Karpas-422 (cell line): ENCODE results near the gene USH2A. TPM values are rescaled to one million over a fixed set of nuclear protein-coding genes. Genes with fewer than 3 reads are reported as not detected.

ENCODE experiments used
- DNase-seq: peaks from one replicate; pipeline ENCODE4 v3.0.0-alpha.2; 2015
- H2AFZ ChIP-seq: fragments of 200-600 bp; sonication (generic); 2 replicates; pipeline ENCODE4 v1.6.1; 2014; ENCODE audit warnings: antibody characterized with exemption, low read length, mixed read lengths
- H3K27ac ChIP-seq: fragments of 200-600 bp; sonication (generic); 2 replicates; pipeline ENCODE4 v1.5.1; 2014; ENCODE audit warnings: mild to moderate bottlenecking, low read length, moderate library complexity
- H3K27me3 ChIP-seq: fragments of 200-600 bp; sonication (generic); 2 replicates; pipeline ENCODE4 v1.6.1; 2014; ENCODE audit warnings: low read length, mixed read lengths
- H3K36me3 ChIP-seq: fragments of 200-600 bp; sonication (generic); 2 replicates; pipeline ENCODE4 v1.6.1; 2014; ENCODE audit warnings: low read length, mixed read lengths; ENCODE audit not compliant: insufficient read depth
- H3K4me1 ChIP-seq: fragments of 200-600 bp; sonication (generic); 2 replicates; pipeline ENCODE4 v1.6.1; 2014; ENCODE audit warnings: mild to moderate bottlenecking, low read length, mixed read lengths
- H3K4me2 ChIP-seq: fragments of 200-600 bp; sonication (generic); 2 replicates; pipeline ENCODE4 v1.6.1; 2014; ENCODE audit warnings: low read length, low read depth, mild to moderate bottlenecking; ENCODE audit not compliant: poor library complexity, severe bottlenecking
- H3K4me3 ChIP-seq: fragments of 200-600 bp; sonication (generic); 2 replicates; pipeline ENCODE4 v1.5.1; 2014; ENCODE audit warnings: mild to moderate bottlenecking, antibody characterized with exemption, low read length, mixed read lengths
- H3K79me2 ChIP-seq: fragments of 200-600 bp; sonication (generic); 2 replicates; pipeline ENCODE4 v1.6.1; 2014; ENCODE audit warnings: mild to moderate bottlenecking, low read length, mixed read lengths
- H3K9ac ChIP-seq: fragments of 200-600 bp; sonication (generic); 2 replicates; pipeline ENCODE4 v1.6.0; 2014; ENCODE audit warnings: low read length
- H3K9me2 ChIP-seq: fragments of 200-600 bp; sonication (generic), shearing (Covaris generic); replicated peaks from 2 replicates; pipeline ENCODE4 v1.6.0; 2014; ENCODE audit warnings: mild to moderate bottlenecking, low read length, moderate library complexity; ENCODE audit not compliant: insufficient read depth
- H3K9me3 ChIP-seq: fragments of 300-700, 200-600 bp; sonication (generic); 2 replicates; pipeline ENCODE4 v1.6.1; 2014; ENCODE audit warnings: low read length, mixed read lengths
- H4K20me1 ChIP-seq: fragments of 200-600 bp; sonication (generic); 2 replicates; pipeline ENCODE4 v1.6.1; 2014; ENCODE audit warnings: mild to moderate bottlenecking, antibody characterized with exemption, low read length, low read depth; ENCODE audit not compliant: insufficient read depth
- total RNA-seq: library from RNA; depleted of rRNA; stranded (reverse); fragments of >200 nt; shearing (Covaris generic); gene quantifications from 2 replicates; pipeline ENCODE4 v1.2.3, GENCODE V29; 2014; ENCODE audit warnings: low replicate concordance

Gene USH2A
- total RNA-seq, 1 experiment from 2014 or later: not detected

DNA sequence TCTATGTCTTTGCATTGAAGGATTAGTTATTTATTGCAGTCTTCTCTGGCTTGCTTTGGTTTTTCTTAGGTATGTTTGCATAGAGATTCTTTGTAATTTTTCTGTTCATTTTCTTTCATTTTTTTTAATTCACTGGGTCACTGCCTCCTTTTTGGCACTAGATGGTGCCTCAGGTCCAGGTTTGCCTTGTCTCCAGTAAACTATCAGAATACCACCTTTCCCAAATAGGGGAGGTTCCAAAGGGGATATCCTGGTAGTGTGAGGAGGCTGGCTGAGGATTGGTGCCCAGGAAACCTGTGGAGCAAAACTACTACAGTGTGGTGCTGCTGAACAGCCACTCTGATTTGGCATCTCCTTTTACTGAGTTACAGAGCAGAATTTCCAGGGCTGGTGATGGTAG is 599.0 kb downstream of the USH2A start:
- Histone ChIP-seq H3K9me2 (no peaks in the 10 kb centered on the region), H3K79me2 (no peaks in the 10 kb centered on the region), H3K4me2 (no peak overlapping the region), H3K4me3 (no peak overlapping the region), H3K27me3 (no peaks in the 10 kb centered on the region), H3K9ac (no peak overlapping the region), H4K20me1 (no peaks in the 10 kb centered on the region), H3K9me3 (peaks cover 10% of the 10 kb centered on the region), H3K27ac (no peak overlapping the region), H2AFZ (no peak overlapping the region), H3K4me1 (no peaks in the 10 kb centered on the region), H3K36me3 (no peaks in the 10 kb centered on the region)
- DNase-seq: no peak

DNA sequence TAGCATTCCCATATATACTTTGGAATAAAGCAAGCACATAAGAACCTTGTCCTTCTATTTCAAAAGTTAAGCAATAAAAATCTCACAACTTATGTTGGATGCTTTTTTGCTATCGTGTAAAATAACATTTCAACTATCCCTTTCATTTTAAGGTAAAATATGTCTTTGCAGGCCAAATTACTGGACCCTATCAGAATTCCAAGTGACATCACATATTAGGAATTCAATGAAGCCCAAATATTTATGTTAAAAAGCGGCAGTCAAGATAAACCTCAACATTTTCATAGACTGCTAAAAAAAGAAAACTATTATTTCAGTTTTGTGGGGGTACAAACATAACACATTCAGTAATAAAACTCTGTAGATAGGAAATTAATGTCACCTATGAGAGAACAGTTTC is 604.1 kb downstream of the USH2A start:
- no peak overlapping the region for H2AFZ ChIP-seq
- H3K36me3 ChIP-seq: no peaks in the 10 kb centered on the region
- peaks cover 7% of the 10 kb centered on the region for H3K9me3 ChIP-seq
- no peak overlapping the region for H3K9ac ChIP-seq
- no peak for DNase-seq
- H3K9me2 ChIP-seq: no peaks in the 10 kb centered on the region
- H4K20me1 ChIP-seq: no peaks in the 10 kb centered on the region
- H3K4me3 ChIP-seq: no peak overlapping the region
- no peak overlapping the region for H3K4me2 ChIP-seq
- H3K4me1 ChIP-seq: no peaks in the 10 kb centered on the region
- H3K79me2 ChIP-seq: no peaks in the 10 kb centered on the region
- H3K27me3 ChIP-seq: no peaks in the 10 kb centered on the region
- no peak overlapping the region for H3K27ac ChIP-seq

DNA sequence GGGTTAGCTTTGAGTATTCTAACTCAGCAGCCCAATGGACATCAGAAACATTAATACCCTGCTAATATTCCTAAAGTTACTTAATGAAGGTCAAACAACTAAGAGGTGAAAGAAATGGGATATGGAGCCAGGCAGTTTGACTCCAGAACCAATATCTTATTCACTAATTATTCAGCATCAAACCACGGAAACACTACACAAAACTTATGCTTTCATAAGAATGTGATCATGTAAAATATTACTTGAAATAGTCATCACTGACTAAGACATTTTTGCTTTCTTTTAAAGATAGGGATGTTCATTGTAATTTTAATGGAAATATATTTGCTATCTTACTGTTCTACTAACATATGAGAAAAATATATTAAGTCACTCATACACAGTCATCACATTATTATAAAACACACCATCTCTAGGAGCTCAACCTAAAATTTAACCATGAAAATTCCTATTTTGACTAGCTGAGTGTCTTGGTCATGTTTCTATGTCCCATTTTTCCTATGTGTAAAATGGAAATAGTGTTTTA is 615.3 kb downstream of the USH2A start:
- Histone ChIP-seq H3K4me3 (no peak overlapping the region), H4K20me1 (no peaks in the 10 kb centered on the region), H3K9me2 (no peaks in the 10 kb centered on the region), H3K36me3 (no peaks in the 10 kb centered on the region), H3K4me1 (no peaks in the 10 kb centered on the region), H3K79me2 (no peaks in the 10 kb centered on the region), H3K4me2 (no peak overlapping the region), H3K9ac (no peak overlapping the region), H3K9me3 (peaks cover 15% of the 10 kb centered on the region), H3K27ac (no peak overlapping the region), H2AFZ (no peak overlapping the region), H3K27me3 (no peaks in the 10 kb centered on the region)
- no peak for DNase-seq

DNA sequence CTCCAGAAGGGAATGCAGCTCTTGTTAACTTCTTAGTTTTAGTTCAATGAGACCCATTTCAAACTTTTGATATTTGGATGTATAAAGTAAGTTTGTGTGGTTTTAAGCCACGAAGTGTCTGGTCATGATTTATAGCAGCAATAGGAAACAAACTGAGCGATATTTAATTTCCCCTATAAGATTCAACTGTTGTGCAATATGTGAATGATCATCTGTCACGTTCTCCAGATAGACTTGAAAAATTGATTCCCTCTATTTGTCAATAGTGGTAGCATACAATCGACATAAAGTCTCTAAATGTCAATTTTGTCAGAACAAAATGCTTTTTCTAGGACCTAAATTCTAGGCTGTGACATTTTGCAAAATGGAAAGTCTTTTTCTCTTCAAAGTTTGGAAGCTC is 616.0 kb downstream of the USH2A start:
- H2AFZ ChIP-seq: no peak overlapping the region
- H3K4me3 ChIP-seq: no peak overlapping the region
- no peak overlapping the region for H3K9ac ChIP-seq
- H3K27me3 ChIP-seq: no peaks in the 10 kb centered on the region
- no peak overlapping the region for H3K4me2 ChIP-seq
- no peaks in the 10 kb centered on the region for H3K36me3 ChIP-seq
- no peaks in the 10 kb centered on the region for H3K4me1 ChIP-seq
- no peak overlapping the region for H3K27ac ChIP-seq
- H3K9me2 ChIP-seq: no peaks in the 10 kb centered on the region; the same call in 1 of the 2 replicates
- no peak for DNase-seq
- H3K9me3 ChIP-seq: peaks cover 8% of the 10 kb centered on the region
- H4K20me1 ChIP-seq: no peaks in the 10 kb centered on the region
- H3K79me2 ChIP-seq: no peaks in the 10 kb centered on the region

DNA sequence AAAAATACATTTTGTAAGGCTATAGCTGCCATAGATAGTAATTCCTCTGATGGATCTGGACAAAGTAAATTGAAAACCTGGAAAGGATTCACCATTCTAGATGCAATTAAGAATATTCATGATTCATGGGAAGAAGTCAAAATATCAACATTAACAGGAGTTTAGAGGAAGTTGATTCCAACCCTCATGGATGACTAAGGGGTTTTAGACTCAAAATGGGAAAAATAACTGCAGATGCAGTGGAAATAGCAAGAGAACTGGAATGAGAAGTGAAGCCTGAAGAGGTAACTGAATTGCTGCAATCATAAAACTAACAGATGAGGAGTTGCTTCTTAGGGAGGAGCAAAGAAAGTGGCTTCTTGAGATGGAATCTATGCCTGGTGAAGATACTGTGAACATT is 625.4 kb downstream of the USH2A start:
- Histone ChIP-seq H3K4me3 (no peak overlapping the region), H3K36me3 (no peaks in the 10 kb centered on the region), H3K79me2 (no peaks in the 10 kb centered on the region), H3K9ac (no peak overlapping the region), H3K9me2 (no peaks in the 10 kb centered on the region; the same call in 1 of the 2 replicates), H3K27ac (no peak overlapping the region), H3K27me3 (no peaks in the 10 kb centered on the region), H3K4me1 (no peaks in the 10 kb centered on the region), H4K20me1 (no peaks in the 10 kb centered on the region), H3K9me3 (0 out of 2 replicates have a peak, but pooled peaks cover 3% of the 10 kb centered on the region), H3K4me2 (no peak overlapping the region), H2AFZ (no peak overlapping the region)
- no peak for DNase-seq

DNA sequence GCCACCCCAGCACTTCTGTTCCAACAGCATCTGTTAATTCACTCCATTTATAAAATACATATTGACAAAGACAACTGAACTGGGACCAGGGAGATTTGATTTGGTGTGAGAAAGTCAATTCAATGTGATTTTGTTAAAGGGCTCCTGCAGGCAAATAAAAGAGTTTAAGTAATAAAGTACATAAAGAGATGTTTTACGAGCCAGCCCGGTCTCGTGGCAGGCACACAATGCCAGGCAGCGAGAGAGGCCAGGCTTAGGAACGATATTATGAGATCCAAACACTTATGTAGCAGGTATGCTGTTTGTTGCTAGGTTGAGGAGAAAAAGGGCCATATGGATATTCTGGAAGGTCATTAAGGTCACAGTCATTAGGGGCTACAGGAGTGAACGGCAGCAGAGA is 629.1 kb downstream of the USH2A start:
- Histone ChIP-seq H3K27ac (no peak overlapping the region), H3K4me3 (no peak overlapping the region), H3K36me3 (no peaks in the 10 kb centered on the region), H4K20me1 (no peaks in the 10 kb centered on the region), H3K27me3 (no peaks in the 10 kb centered on the region), H3K9me3 (no peaks in the 10 kb centered on the region), H3K4me1 (no peaks in the 10 kb centered on the region), H2AFZ (no peak overlapping the region), H3K9me2 (no peaks in the 10 kb centered on the region), H3K79me2 (no peaks in the 10 kb centered on the region), H3K9ac (no peak overlapping the region), H3K4me2 (no peak overlapping the region)
- DNase-seq: no peak

DNA sequence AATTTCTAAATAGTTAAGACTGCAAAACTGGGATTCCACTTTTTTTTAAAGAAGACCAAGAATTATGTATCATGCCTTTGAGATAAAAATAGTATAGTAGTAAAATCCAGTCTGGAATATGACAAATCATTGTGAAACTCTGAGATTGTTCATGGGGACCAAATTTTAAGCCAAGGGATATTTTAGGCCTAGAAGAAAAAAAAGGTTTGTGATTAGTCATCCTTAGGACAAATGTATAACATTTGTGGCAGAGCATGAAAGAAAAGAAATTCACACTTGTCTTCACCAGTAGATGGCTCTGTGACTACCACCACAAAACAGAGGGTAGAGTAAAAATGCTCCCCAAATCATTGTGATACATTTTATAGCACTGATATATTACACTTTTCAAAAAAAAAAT is 630.1 kb downstream of the USH2A start:
- no peaks in the 10 kb centered on the region for H3K79me2 ChIP-seq
- no peak overlapping the region for H3K4me3 ChIP-seq
- H3K9me2 ChIP-seq: no peaks in the 10 kb centered on the region
- H3K27me3 ChIP-seq: no peaks in the 10 kb centered on the region
- no peaks in the 10 kb centered on the region for H4K20me1 ChIP-seq
- H3K4me1 ChIP-seq: no peaks in the 10 kb centered on the region
- no peaks in the 10 kb centered on the region for H3K36me3 ChIP-seq
- DNase-seq: no peak
- H3K9ac ChIP-seq: no peak overlapping the region
- H2AFZ ChIP-seq: no peak overlapping the region
- no peak overlapping the region for H3K27ac ChIP-seq
- H3K9me3 ChIP-seq: no peaks in the 10 kb centered on the region
- H3K4me2 ChIP-seq: no peak overlapping the region

DNA sequence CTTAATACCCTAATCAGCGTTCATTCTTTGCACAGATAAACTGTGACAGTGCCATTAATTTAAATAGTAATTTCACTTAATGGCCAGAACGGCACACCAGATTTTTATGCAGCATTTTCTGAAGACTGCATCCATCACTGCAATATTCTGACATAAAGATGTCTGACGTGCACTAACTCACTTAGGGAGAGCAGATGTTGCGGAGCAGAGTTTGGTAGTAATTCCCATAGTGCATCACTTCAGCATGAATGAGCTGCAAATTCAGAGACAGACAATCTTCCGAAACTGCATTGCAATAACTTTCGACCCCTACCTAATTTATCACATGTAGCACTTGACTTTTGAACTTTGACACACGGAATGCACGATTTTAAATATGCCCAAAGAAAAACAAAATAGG is 630.8 kb downstream of the USH2A start:
- Histone ChIP-seq H4K20me1 (no peaks in the 10 kb centered on the region), H3K9me3 (no peaks in the 10 kb centered on the region), H3K27ac (no peak overlapping the region), H3K79me2 (no peaks in the 10 kb centered on the region), H3K9ac (no peak overlapping the region), H3K36me3 (no peaks in the 10 kb centered on the region), H3K4me2 (no peak overlapping the region), H3K9me2 (no peaks in the 10 kb centered on the region), H3K4me1 (no peaks in the 10 kb centered on the region), H3K27me3 (no peaks in the 10 kb centered on the region), H3K4me3 (no peak overlapping the region), H2AFZ (no peak overlapping the region)
- DNase-seq: no peak

DNA sequence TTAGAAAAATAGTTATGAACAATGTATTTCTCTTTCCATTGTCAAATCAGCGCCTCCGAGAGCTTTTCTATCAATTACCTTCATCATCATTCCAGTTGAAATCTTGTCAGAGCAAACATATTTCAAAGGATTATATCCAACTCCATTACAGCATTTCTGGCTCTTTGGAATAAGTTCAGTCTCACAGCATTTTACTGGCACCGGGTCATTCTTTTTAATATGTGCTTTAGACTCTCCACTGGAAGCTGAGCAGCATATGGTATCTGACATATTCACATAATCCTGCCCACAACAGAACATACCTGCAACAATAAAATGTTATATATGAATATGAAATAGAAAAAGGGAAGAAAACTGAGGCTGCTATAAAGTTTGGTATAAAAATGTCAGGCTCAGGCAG is 633.3 kb downstream of the USH2A start:
- H2AFZ ChIP-seq: no peak overlapping the region
- H3K36me3 ChIP-seq: no peaks in the 10 kb centered on the region
- H3K79me2 ChIP-seq: no peaks in the 10 kb centered on the region
- H3K27ac ChIP-seq: no peak overlapping the region
- no peak overlapping the region for H3K9ac ChIP-seq
- no peak overlapping the region for H3K4me3 ChIP-seq
- no peaks in the 10 kb centered on the region for H3K9me3 ChIP-seq
- no peaks in the 10 kb centered on the region for H3K4me1 ChIP-seq
- no peak overlapping the region for H3K4me2 ChIP-seq
- no peak for DNase-seq
- H3K9me2 ChIP-seq: no peaks in the 10 kb centered on the region
- H3K27me3 ChIP-seq: no peaks in the 10 kb centered on the region
- H4K20me1 ChIP-seq: no peaks in the 10 kb centered on the region
